Measurements from ENCODE around the gene ATP8B1. TPM values are rescaled to one million over a fixed set of nuclear protein-coding genes. Genes with fewer than 3 reads are reported as not detected.

The ATP8B1 gene
- total RNA-seq, 1 experiment from 2014 or later: 62.3 TPM

DNA sequence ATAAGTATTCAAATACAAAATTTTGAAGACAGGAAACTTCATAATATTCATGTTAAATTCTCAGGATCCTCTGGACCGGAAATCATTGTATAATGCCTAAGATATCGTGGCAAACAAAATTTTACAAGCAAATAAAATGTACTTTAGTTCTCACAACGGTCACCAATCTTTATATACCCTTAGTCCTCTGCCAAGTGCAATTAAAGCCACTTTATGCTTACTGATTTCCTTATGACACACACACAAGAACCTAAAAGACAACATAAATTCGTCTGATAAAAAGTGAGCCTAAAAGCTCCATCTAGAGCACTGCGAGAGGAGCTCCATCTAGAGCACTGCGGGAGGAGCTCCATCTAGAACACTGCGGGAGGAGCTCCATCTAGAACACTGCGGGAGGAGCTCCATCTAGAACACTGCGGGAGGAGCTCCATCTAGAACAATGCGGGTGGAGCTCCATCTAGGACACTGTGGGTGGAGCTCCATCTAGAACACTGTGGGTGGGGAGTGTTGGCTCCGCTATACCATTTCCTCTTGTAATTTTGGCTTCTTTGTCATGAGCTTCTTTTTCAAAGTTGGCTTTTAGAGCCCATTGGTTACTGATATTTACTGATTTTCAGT is 15.9 kb downstream of the ATP8B1 start:
- Mint-ChIP-seq H3K27me3 (ENCODE audit: unreplicated experiment) (no peaks in the 10 kb centered on the region), H3K9me3 (ENCODE audit: low read depth, unreplicated experiment) (no peaks in the 10 kb centered on the region), H3K4me3 (ENCODE audit: low read depth, unreplicated experiment) (no peak overlapping the region), H3K27ac (ENCODE audit: unreplicated experiment) (no peak overlapping the region), H3K4me1 (ENCODE audit: low read depth, unreplicated experiment) (peaks cover 52% of the 10 kb centered on the region), H3K36me3 (ENCODE audit: insufficient read depth, unreplicated experiment) (peaks cover 14% of the 10 kb centered on the region)
- DNase-seq: no peak
- CTCF ChIA-PET: no interaction called here
- BruUV-seq (replicated peaks): no TSS peak
- TF ChIP-seq, protein P1, sequence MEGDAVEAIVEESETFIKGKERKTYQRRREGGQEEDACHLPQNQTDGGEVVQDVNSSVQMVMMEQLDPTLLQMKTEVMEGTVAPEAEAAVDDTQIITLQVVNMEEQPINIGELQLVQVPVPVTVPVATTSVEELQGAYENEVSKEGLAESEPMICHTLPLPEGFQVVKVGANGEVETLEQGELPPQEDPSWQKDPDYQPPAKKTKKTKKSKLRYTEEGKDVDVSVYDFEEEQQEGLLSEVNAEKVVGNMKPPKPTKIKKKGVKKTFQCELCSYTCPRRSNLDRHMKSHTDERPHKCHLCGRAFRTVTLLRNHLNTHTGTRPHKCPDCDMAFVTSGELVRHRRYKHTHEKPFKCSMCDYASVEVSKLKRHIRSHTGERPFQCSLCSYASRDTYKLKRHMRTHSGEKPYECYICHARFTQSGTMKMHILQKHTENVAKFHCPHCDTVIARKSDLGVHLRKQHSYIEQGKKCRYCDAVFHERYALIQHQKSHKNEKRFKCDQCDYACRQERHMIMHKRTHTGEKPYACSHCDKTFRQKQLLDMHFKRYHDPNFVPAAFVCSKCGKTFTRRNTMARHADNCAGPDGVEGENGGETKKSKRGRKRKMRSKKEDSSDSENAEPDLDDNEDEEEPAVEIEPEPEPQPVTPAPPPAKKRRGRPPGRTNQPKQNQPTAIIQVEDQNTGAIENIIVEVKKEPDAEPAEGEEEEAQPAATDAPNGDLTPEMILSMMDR (IDR thresholded peaks at IDR 0.05; ENCODE audit: unreplicated experiment): no peak
- intact Hi-C loops (cut with micrococcal nuclease; ENCODE audit: unreplicated experiment): loop anchor here (10.0 kb wide), 1 partner anchor 152 kb away; no protein-coding TSS in a partner anchor

DNA sequence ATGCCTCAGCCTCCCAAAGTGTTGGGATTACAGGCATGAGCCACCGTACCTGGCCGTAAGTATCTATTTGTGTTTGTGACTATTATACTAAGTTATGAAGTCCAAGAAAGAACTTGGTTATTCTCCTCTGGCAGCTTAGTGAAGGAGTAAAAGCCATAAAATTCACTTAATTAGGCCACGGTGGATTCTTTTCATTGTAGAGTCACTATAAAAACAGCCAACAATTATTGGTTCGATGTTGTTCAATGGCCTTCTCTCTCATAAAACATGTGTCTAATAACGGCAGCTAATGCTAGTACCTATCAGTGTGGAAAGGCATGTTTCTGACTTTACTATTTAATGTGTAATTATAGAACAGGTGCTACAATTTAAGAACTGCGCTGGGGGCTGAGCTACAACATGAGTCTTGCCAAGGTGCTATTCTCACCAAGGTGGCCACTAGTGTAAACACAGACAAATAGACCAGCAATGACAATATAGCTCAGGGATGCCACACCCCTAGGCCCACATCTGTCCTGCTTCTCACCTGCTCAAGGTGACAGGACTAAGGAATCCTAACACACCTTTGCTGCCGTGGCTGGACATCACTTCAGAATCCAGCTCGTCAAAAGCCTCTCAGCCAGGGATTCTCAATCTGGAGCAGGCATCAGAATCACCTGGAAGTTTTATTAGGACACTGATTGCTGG is 17.2 kb downstream of the ATP8B1 start:
- Mint-ChIP-seq H3K9me3 (ENCODE audit: low read depth, unreplicated experiment) (no peaks in the 10 kb centered on the region), H3K4me1 (ENCODE audit: low read depth, unreplicated experiment) (peaks cover 48% of the 10 kb centered on the region), H3K27ac (ENCODE audit: unreplicated experiment) (no peak overlapping the region), H3K27me3 (ENCODE audit: unreplicated experiment) (no peaks in the 10 kb centered on the region), H3K4me3 (ENCODE audit: low read depth, unreplicated experiment) (no peak overlapping the region), H3K36me3 (ENCODE audit: insufficient read depth, unreplicated experiment) (peaks cover 18% of the 10 kb centered on the region)
- no peak for DNase-seq
- intact Hi-C loops (cut with micrococcal nuclease; ENCODE audit: unreplicated experiment): loop anchor here (10.0 kb wide), 1 partner anchor 151 kb away; no protein-coding TSS in a partner anchor
- BruUV-seq (replicated peaks): no TSS peak
- TF ChIP-seq, protein P1 (IDR thresholded peaks at IDR 0.05; ENCODE audit: unreplicated experiment): no peak
- CTCF ChIA-PET: no interaction called here

DNA sequence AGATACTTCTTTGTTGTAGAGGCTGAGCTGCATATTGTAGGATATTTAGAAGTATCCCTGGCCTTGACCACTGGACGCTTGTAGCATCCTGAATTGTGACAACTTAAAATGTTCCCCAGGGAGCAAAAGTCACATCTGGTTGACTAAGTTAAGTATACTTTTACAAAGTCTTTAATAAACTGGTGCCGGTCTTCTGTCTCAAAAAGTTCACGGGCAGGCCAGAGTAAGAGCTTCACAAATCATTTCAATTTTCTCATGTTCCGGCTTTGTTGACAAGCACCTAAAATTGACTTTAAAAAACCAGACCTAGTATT is 18.4 kb downstream of the ATP8B1 start:
- Mint-ChIP-seq H3K27me3 (ENCODE audit: unreplicated experiment) (no peaks in the 10 kb centered on the region), H3K4me3 (ENCODE audit: low read depth, unreplicated experiment) (no peak overlapping the region), H3K27ac (ENCODE audit: unreplicated experiment) (no peak overlapping the region), H3K4me1 (ENCODE audit: low read depth, unreplicated experiment) (peaks cover 48% of the 10 kb centered on the region), H3K9me3 (ENCODE audit: low read depth, unreplicated experiment) (no peaks in the 10 kb centered on the region), H3K36me3 (ENCODE audit: insufficient read depth, unreplicated experiment) (peaks cover 28% of the 10 kb centered on the region)
- no TSS peak for BruUV-seq (replicated peaks)
- intact Hi-C loops (cut with micrococcal nuclease; ENCODE audit: unreplicated experiment): loop anchor here (10.0 kb wide), 1 partner anchor 150 kb away; no protein-coding TSS in a partner anchor
- CTCF ChIA-PET: no interaction called here
- TF ChIP-seq, protein P1 (IDR thresholded peaks at IDR 0.05; ENCODE audit: unreplicated experiment): no peak
- no peak for DNase-seq

DNA sequence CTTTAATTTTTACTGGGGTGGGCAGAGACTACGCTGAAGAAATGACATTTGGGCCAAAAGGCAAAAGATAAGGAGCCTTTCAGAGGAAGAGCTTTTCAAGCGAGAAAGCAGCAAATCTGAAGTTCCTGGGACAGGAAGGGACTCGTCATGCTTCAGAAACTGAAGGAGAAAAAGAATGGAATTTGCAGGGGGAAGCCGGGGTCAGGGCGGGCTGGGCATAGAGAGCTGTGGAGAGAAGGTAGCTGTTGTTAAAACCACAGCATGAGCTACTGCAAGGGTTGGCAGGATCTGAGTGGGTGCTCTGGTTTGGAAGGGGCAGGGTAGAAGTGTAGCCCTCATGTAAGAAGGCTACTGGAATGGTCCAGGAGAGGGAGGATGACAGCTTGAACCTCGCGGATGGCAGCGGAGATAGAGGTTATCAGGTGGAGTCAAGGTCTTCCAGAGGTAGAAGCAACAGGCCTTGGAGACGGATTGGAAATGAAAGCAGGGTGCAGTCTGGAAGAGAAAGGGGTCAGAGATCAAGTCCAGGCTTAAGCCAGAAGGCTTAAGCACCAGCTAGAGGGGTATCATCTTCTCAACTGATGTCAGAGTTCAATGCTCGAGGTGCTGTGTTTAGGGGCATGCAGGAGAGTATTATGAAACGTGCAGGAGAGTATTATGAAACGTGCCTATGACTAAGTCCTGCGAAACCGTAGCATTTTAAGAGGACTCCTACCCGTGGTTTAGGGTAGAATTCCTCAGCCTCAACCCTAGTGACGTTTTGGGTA is 18.9 kb downstream of the ATP8B1 start:
- Mint-ChIP-seq H3K27ac (ENCODE audit: unreplicated experiment) (no peak overlapping the region), H3K36me3 (ENCODE audit: insufficient read depth, unreplicated experiment) (peaks cover 26% of the 10 kb centered on the region), H3K4me1 (ENCODE audit: low read depth, unreplicated experiment) (peaks cover 48% of the 10 kb centered on the region), H3K4me3 (ENCODE audit: low read depth, unreplicated experiment) (no peak overlapping the region), H3K27me3 (ENCODE audit: unreplicated experiment) (no peaks in the 10 kb centered on the region), H3K9me3 (ENCODE audit: low read depth, unreplicated experiment) (no peaks in the 10 kb centered on the region)
- intact Hi-C loops (cut with micrococcal nuclease; ENCODE audit: unreplicated experiment): loop anchor here (10.0 kb wide), 1 partner anchor 149 kb away; no protein-coding TSS in a partner anchor
- no TSS peak for BruUV-seq (replicated peaks)
- TF ChIP-seq, protein P1 (IDR thresholded peaks at IDR 0.05; ENCODE audit: unreplicated experiment): no peak
- DNase-seq: no peak
- CTCF ChIA-PET: no interaction called here
